ENCODE results near the gene ATP1A1. TPM values are rescaled to one million over a fixed set of nuclear protein-coding genes. Genes with fewer than 3 reads are reported as not detected.

Gene ATP1A1
- total RNA-seq, 1 donor from 2014 or later, result 213 TPM

DNA sequence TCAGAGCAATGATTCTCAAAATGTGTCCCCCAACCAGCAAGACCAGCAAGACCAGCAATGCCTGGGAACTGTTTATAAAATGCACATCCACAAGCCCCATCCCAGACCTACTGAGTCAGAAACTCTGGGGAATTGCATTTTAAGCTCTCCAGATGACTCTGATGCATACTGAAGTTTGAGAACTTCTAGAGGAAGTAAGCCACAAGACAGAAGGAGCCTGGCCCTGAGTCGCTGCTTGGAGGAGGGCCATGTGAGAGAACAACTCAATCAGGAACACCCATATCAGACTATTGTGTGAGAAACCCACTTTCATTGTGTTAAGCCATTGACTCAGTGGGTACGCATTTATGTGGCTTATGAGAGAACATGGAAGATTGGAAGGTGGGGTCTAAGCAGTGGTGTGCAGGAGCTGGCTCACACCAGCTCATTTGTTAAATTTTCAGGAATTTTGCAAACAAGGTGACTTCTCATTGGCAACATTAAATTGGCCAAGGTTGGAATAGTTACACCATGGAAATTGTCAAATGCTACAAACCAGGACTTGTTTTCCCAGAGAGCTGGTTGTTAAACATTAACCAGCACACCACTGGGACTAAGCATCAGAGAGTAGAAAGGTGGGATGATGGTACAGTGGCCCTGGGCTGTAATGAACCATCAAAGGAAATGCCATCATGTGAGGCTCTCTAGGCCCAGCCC lies 38.9 kb downstream of the ATP1A1 start:
- DNase-seq (ENCODE audit: extremely low read depth, low read depth, low spot score), result no peak

DNA sequence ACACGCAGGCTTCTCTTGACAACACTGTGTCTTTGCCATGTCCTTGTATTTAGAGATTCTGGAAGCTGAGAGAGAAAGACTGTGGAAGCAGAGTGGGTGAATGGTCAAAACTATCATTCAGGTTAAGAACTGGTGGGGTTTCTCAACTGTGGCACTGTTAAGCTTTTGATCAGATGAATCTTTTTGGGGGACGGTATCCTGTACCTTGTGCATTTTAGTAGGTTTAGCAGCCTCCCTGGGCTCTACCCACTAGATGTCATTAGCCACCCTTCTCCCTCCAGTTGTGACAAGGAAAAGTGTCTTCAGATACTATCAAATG lies 39.4 kb downstream of the ATP1A1 start:
- no peak for DNase-seq (ENCODE audit: extremely low read depth, low read depth, low spot score)

- DNase-seq (ENCODE audit: extremely low read depth, low read depth, low spot score), result no peak
These were observed 39.9 kb downstream of the ATP1A1 start for GRCh38 chr1:116412898-116413297.

GRCh38 chr1:116413414-116413813 lies 40.4 kb downstream of the ATP1A1 start:
- no peak for DNase-seq (ENCODE audit: extremely low read depth, low read depth, low spot score)

- DNase-seq (ENCODE audit: extremely low read depth, low read depth, low spot score), result no peak
These were observed 41.3 kb downstream of the ATP1A1 start for GRCh38 chr1:116414364-116414763.

DNA sequence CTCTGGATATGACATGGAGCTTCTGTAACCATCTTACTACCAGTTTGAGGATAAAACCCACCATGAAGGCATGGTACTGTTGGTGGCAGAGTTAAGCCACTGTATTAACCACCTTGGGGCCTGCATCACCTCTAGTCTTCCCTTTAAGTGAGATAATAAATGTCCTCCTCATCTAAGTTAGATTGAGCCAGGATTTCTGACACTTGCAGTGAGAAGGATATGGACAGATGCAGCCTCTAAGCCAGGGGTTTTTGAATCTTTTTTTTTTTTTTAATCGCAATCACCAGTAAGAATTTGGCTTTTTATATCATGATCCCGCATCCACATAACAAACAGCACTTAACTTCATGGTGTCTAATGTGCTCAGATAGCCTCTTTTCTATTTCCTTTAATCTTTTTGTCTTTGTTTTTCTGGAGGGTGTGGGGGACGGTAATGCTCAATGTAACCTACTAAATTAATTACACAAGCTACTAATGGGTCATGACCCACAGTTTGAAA lies 42.2 kb downstream of the ATP1A1 start:
- no peak for DNase-seq (ENCODE audit: extremely low read depth, low read depth, low spot score)

DNA sequence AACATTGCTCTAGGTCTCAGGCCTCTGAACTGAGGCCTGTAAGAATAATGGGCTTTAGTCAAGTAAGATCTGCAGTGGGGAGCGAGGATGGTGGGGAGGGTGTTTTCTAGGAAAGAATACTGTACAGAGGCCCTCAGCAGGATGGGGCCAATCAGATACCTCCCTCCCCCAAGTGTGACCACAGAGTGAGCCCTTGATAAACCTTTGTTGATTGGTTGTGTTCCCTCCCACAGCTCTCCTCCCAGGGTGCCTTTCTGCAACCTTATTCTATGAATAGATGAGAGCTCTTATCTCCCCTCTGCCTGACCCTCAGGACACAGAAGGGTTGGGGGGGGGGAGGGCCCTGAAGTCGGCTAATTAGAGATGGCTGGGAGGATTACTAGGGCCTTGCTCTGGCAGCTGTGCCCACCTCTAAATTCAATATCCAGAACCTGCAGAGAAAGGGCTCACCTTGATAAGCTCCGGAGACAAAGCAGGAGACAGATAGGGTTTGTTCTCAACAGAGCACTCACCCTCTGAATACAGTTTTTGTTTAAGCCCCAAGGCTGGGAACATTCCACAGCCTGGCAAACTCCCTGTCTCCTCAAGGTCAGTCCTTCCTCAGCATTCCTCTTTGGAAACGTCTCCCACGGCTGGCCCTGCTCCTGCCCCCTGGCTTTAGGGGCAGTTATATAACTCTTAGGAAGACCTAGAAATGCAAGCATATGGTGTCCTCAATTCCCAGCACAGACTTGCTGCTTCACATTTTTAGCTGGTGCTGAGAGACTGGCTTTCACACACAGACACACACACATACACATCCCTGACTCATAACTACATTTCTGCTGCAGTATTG lies 42.9 kb downstream of the ATP1A1 start:
- DNase-seq (ENCODE audit: extremely low read depth, low read depth, low spot score), result no peak

DNA sequence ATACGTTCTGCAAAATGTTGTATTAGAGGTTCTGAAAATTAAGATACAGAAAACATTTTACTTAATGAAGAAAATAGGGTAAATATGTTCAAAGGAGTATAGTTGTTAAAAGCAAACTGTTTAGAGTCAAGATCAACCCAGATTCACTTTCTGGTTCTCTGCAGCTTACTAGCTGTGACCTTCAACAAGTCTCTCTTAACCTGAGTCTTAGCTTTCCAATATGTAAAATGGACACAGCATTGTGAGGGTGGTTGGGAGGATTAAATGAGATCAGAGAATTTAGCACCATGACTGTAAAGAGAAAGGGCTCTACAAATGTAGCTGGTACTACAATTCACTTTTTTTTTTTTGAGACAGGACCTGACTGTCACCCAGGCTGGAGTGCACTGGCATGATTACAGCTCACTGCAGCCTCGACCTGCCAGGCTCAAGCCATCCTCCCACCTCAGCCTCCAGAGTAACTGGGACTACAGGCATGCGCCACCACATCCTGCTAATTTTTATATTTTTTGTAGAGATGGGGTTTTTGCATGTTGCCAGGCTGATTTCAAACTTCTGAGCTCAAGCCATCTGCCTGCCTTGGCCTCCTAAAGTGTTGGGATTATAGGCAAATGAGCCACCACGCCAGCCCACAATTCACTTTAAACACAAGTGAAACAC lies 43.9 kb downstream of the ATP1A1 start:
- DNase-seq (ENCODE audit: extremely low read depth, low read depth, low spot score), result no peak

- no peak for DNase-seq (ENCODE audit: extremely low read depth, low read depth, low spot score)
These were observed 44.6 kb downstream of the ATP1A1 start for GRCh38 chr1:116417678-116418077.

DNA sequence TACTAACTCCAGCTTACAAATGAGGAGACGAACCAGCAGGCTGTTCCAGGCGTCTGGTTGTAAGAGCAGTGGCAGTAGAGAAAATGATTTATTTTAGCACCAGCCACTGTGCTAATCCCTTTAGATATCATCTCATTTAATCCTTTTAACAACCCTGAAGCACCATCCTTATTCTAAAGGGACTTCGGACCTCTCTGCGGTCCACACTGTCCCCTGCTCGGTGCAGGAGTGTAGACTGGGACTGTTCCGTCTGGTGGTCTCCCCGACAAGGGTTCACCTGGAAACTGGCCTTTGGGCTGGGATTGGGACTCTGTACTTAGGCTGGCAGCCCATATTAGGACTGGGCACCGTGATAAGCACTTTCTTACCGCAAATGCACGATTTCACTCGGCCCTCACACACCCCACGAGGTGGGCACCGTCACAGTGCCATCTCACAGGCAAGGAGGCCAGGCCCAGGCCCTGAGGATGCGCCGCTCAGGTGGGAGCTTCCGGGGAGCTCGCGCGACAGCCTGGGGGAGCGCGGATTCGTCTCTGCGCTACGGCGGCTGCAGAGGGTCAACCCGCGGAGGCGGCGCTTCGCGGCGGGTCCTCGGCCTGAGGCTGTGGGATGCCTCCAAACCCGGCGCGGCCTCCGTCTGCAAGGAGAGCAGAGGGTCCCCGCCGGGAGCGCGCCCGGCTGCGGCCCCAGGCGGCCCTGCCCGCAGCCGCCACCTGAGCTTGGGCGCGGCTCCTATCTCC lies 45.2 kb downstream of the ATP1A1 start:
- no peak for DNase-seq (ENCODE audit: extremely low read depth, low read depth, low spot score)

GRCh38 chr1:116420417-116421200 lies 47.6 kb downstream of the ATP1A1 start:
- DNase-seq (ENCODE audit: extremely low read depth, low read depth, low spot score), result no peak

DNA sequence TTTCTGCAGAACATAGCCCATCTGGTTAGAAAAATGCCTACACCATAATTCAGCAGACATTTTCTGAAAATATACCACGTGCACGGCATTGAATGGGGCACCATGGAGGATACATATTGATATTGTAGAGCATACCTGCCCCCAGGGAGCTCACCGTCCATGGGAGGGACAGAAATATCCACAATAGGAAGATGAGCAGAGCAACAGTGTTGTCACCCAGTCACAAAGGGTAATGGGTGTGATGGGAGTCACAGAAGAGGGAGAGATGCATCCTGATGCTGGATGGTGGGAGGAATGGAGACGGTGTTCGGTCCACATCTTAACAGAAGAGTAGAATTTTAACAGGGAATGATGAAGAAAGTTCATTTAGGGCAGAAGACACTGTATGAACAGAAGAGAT lies 51.4 kb downstream of the ATP1A1 start:
- DNase-seq (ENCODE audit: extremely low read depth, low read depth, low spot score), result no peak

GRCh38 chr1:116424863-116425262 lies 51.8 kb downstream of the ATP1A1 start:
- DNase-seq (ENCODE audit: extremely low read depth, low read depth, low spot score), result no peak

DNA sequence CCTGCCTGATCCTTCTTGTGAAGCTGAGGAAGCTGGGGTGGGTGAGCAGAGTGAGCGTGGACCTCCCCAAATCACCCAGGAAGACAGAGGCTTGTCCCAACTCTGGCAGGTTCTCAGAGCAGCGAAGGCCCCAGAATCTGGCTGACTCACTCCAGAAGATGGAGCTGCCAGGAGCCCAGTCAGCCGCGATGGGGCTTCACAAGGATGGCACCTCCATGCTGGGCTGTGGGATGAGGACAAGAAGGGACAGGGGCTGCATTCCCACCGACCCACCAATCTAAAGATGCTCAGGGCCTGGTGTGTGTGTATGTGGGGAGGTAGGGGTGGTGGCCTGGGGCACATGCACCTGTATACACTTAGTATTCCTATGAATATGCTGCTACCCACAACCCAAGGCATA lies 52.9 kb downstream of the ATP1A1 start:
- no peak for DNase-seq (ENCODE audit: extremely low read depth, low read depth, low spot score)

- no peak for DNase-seq (ENCODE audit: extremely low read depth, low read depth, low spot score)
These were observed 53.4 kb downstream of the ATP1A1 start for GRCh38 chr1:116426401-116426800.

- no peak for DNase-seq (ENCODE audit: extremely low read depth, low read depth, low spot score)
These were observed 55.5 kb downstream of the ATP1A1 start for GRCh38 chr1:116428576-116428975.

- DNase-seq (ENCODE audit: extremely low read depth, low read depth, low spot score), result no peak
These were observed 56.9 kb downstream of the ATP1A1 start for GRCh38 chr1:116429821-116430374.

- DNase-seq (ENCODE audit: extremely low read depth, low read depth, low spot score), result no peak
These were observed 58.9 kb downstream of the ATP1A1 start for GRCh38 chr1:116431870-116432500.

- DNase-seq (ENCODE audit: extremely low read depth, low read depth, low spot score), result no peak
These were observed 59.7 kb downstream of the ATP1A1 start for GRCh38 chr1:116432655-116433265.
